Daoy (cell line): ENCODE results near the gene KRTAP5-11. TPM values are rescaled to one million over a fixed set of nuclear protein-coding genes. Genes with fewer than 3 reads are reported as not detected.

Experiments
- DNase-seq: peaks from one replicate; pipeline ENCODE4 v3.0.0-alpha.2; 2015; ENCODE audit warnings: low read depth
- total RNA-seq: library from RNA; depleted of rRNA; stranded (reverse); fragments of >200 nt; shearing (Covaris generic); gene quantifications from 2 replicates; pipeline ENCODE4 v1.2.3, GENCODE V29; 2014; rRNA removed

The KRTAP5-11 gene
- total RNA-seq, 1 experiment from 2014 or later, result not detected

DNA sequence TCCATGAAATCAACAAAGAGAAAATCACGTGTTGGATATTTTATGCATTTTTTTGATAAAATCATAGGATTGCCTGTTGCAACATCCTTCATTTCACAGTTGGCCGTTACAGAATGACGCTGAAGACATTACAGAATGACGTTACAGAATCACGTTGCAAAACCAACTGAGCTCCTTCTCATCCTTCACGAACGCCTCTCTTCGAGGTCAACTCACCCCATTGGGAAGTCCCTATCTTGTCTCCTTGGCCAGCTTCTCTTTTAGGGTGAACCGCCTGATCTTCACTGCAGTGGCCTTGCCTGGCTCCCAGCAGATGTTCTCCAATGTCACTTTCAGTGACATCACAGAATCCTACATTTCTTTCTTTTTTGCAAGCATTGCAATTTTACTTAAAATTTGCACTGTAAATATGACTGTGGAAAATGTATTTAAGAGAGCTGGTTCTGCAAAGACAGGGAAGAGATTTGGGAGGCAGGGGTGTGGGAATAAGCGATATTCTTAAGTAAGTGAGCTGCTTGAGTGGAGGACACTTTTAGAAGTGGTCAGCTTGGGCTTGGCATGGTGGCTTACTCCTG is 50.6 kb downstream of the KRTAP5-11 start:
- DNase-seq, result no peak

Other genes starting within 250 kb of the KRTAP5-11 start
- 34.9 and 39.2 TPM in 2 replicates for gene DHCR7, start 134.5 kb downstream of the KRTAP5-11 start, total RNA-seq
- gene NADSYN1, start 129.7 kb downstream of the KRTAP5-11 start, total RNA-seq, result 21.1 and 34.9 TPM in 2 replicates
- not detected in 2 replicates for gene KRTAP5-7, start 55.6 kb downstream of the KRTAP5-11 start, total RNA-seq
- gene KRTAP5-8, start 44.9 kb downstream of the KRTAP5-11 start, total RNA-seq, result not detected in 2 replicates
- gene KRTAP5-9, start 34.5 kb downstream of the KRTAP5-11 start, total RNA-seq, result not detected in 2 replicates
- gene KRTAP5-10, start 17.3 kb downstream of the KRTAP5-11 start, total RNA-seq, result not detected in 2 replicates